ACC112 (cell line): ENCODE data around the gene LASP1.
"Not testable (repeated sequence)": the region's sequence is repeated elsewhere in the genome, so short reads cannot be mapped to it uniquely, and the experiment has no call there.

Experiments
- H2AFZ ChIP-seq: fragments of 200-600 bp; sonication (generic); one replicate; pipeline ENCODE4 v1.6.0; 2017; ENCODE audit warnings: antibody characterized with exemption, low read length; ENCODE audit not compliant: unreplicated experiment
- H3K27ac ChIP-seq: fragments of 200-600 bp; sonication (generic); 2 replicates; pipeline ENCODE4 v1.5.1; 2014; ENCODE audit warnings: low read depth, mild to moderate bottlenecking, antibody characterized with exemption, low read length, moderate library complexity
- H3K27me3 ChIP-seq: fragments of 200-600 bp; sonication (generic); 2 replicates; pipeline ENCODE4 v1.6.1; 2014; ENCODE audit warnings: mild to moderate bottlenecking, antibody characterized with exemption, low read length, moderate library complexity, mixed read lengths; ENCODE audit not compliant: insufficient read depth
- H3K36me3 ChIP-seq: fragments of 200-600 bp; sonication (generic); 2 replicates; pipeline ENCODE4 v1.6.1; 2016; ENCODE audit warnings: mild to moderate bottlenecking, antibody characterized with exemption, low read length, moderate library complexity, mixed read lengths; ENCODE audit not compliant: insufficient read depth
- H3K4me1 ChIP-seq: fragments of 200-600 bp; sonication (generic); one replicate; pipeline ENCODE4 v1.6.1; 2016; ENCODE audit warnings: low read length, mixed read lengths; ENCODE audit not compliant: insufficient read depth, unreplicated experiment, control insufficient read depth
- H3K4me3 ChIP-seq: fragments of 200-600 bp; sonication (generic); 2 replicates; pipeline ENCODE4 v1.5.1; 2014; ENCODE audit warnings: mild to moderate bottlenecking, low read depth, low read length
- H3K79me2 ChIP-seq: fragments of 200-600 bp; sonication (generic); one replicate; pipeline ENCODE4 v1.6.0; 2016; ENCODE audit warnings: low read length; ENCODE audit not compliant: control insufficient read depth, unreplicated experiment, insufficient read depth

LASP1 gene

GRCh38 chr17:38853292-38854219 lies 16.3 kb upstream of the LASP1 start, which contains the start of gene RPL23:
TSS of gene RPL23 (minus strand) at chr17:38853721. CDS start at chr17:38853710, 11 bp downstream.
- Histone ChIP-seq H2AFZ (peak within 1 kb of the TSS; percentile 95), H3K79me2 (peaks cover 40% of the 10 kb centered on the region), H3K4me3 (peak within 1 kb of the TSS; percentile 99), H3K27ac (peak within 1 kb of the TSS; percentile 87), H3K27me3 (no peaks in the 10 kb centered on the region), H3K4me1 (peaks cover 10% of the 10 kb centered on the region), H3K36me3 (peaks cover 38% of the 10 kb centered on the region)

GRCh38 chr17:38855101-38855714 lies 14.7 kb upstream of the LASP1 start:
- peaks cover 33% of the 10 kb centered on the region for H3K79me2 ChIP-seq
- H3K27ac ChIP-seq, H2AFZ ChIP-seq, H3K4me3 ChIP-seq, H3K27me3 ChIP-seq: not testable (repeated sequence)
- peaks cover 30% of the 10 kb centered on the region for H3K36me3 ChIP-seq
- peaks cover 10% of the 10 kb centered on the region for H3K4me1 ChIP-seq

GRCh38 chr17:38857271-38857670 lies 12.6 kb upstream of the LASP1 start:
- Histone ChIP-seq H2AFZ (no peak overlapping the region), H3K27me3 (no peaks in the 10 kb centered on the region), H3K4me1 (no peaks in the 10 kb centered on the region)

GRCh38 chr17:38861399-38861843 lies 8.4 kb upstream of the LASP1 start:
- peaks cover 11% of the 10 kb centered on the region for H3K4me1 ChIP-seq

More at GRCh38 chr17:38857271-38857670, 12.6 kb upstream of the LASP1 start:
- Histone ChIP-seq H3K36me3 (peaks cover 9% of the 10 kb centered on the region), H3K79me2 (peaks cover 13% of the 10 kb centered on the region), H3K4me3 (no peak overlapping the region), H3K27ac (no peak overlapping the region)

GRCh38 chr17:38864636-38865398 lies 5.0 kb upstream of the LASP1 start:
- Histone ChIP-seq H2AFZ (no peak overlapping the region), H3K4me3 (no peak overlapping the region), H3K27ac (no peak overlapping the region), H3K79me2 (no peaks in the 10 kb centered on the region), H3K4me1 (peaks cover 18% of the 10 kb centered on the region), H3K27me3 (no peaks in the 10 kb centered on the region), H3K36me3 (no peaks in the 10 kb centered on the region)

More at GRCh38 chr17:38861399-38861843, 8.4 kb upstream of the LASP1 start:
- no peaks in the 10 kb centered on the region for H3K36me3 ChIP-seq
- H3K27ac ChIP-seq: no peak overlapping the region
- no peak overlapping the region for H2AFZ ChIP-seq
- H3K79me2 ChIP-seq: no peaks in the 10 kb centered on the region
- no peaks in the 10 kb centered on the region for H3K27me3 ChIP-seq
- no peak overlapping the region for H3K4me3 ChIP-seq

- peaks cover 5% of the 10 kb centered on the region; the same call in 1 of the 2 replicates for H3K36me3 ChIP-seq
- H3K4me1 ChIP-seq: peaks cover 26% of the 10 kb centered on the region
- H3K27ac ChIP-seq: peak overlapping the region; percentile 79
- H2AFZ ChIP-seq: peak overlapping the region; percentile 76
- H3K79me2 ChIP-seq: peaks cover 23% of the 10 kb centered on the region
- peak overlapping the region; percentile 99 for H3K4me3 ChIP-seq
- no peaks in the 10 kb centered on the region for H3K27me3 ChIP-seq
Observed at GRCh38 chr17:38867179-38867967, 2.5 kb upstream of the LASP1 start.

- peak overlapping the region; percentile 79 for H3K27ac ChIP-seq
Observed at GRCh38 chr17:38867968-38868816, 1.7 kb upstream of the LASP1 start.

GRCh38 chr17:38868817-38869525 lies 887 bp upstream of the LASP1 start:
- H3K4me3 ChIP-seq: peak overlapping the region; percentile 99
- peaks cover 31% of the 10 kb centered on the region for H3K4me1 ChIP-seq
- H3K36me3 ChIP-seq: peaks cover 5% of the 10 kb centered on the region; the same call in 1 of the 2 replicates
- H3K27me3 ChIP-seq: no peaks in the 10 kb centered on the region
- H3K79me2 ChIP-seq: peaks cover 39% of the 10 kb centered on the region
- H2AFZ ChIP-seq: peak overlapping the region; percentile 76
- peak overlapping the region; percentile 79 for H3K27ac ChIP-seq

More at GRCh38 chr17:38867968-38868816, 1.7 kb upstream of the LASP1 start:
- peaks cover 30% of the 10 kb centered on the region for H3K4me1 ChIP-seq
- peaks cover 31% of the 10 kb centered on the region for H3K79me2 ChIP-seq
- H3K4me3 ChIP-seq: peak overlapping the region; percentile 99
- H3K36me3 ChIP-seq: peaks cover 5% of the 10 kb centered on the region; the same call in 1 of the 2 replicates
- H3K27me3 ChIP-seq: no peaks in the 10 kb centered on the region
- H2AFZ ChIP-seq: peak overlapping the region; percentile 76
